HG02852 (cell line): ENCODE measurements around the gene FAM200B.

Experiments
- ATAC-seq: cut with Tn5 transposase; IDR thresholded peaks from one replicate; pipeline ENCODE4 v1.9.1; 2021; ENCODE audit warnings: mild to moderate bottlenecking, moderate library complexity; ENCODE audit not compliant: unreplicated experiment

Gene FAM200B

GRCh38 chr4:15681372-15682241 is at the start of gene FAM200B:
FAM200B (plus strand) TSS chr4:15681827; CDS start chr4:15686978, 5,151 bp downstream.
- peak; percentile 92 for ATAC-seq

- no peak for ATAC-seq
Observed at GRCh38 chr4:15636818-15637217, 44.8 kb upstream of the FAM200B start.

GRCh38 chr4:15638418-15638817 is 43.2 kb upstream of the FAM200B start:
- no peak for ATAC-seq

- peak; percentile 60 for ATAC-seq
Observed at GRCh38 chr4:15648600-15648999, 33.0 kb upstream of the FAM200B start.

GRCh38 chr4:15649914-15650545 is 31.6 kb upstream of the FAM200B start:
- ATAC-seq = no peak

- no peak for ATAC-seq
Observed at GRCh38 chr4:15651676-15652075, 30.0 kb upstream of the FAM200B start.

GRCh38 chr4:15652191-15652590 is 29.4 kb upstream of the FAM200B start:
- no peak for ATAC-seq

- ATAC-seq = no peak
Observed at GRCh38 chr4:15652841-15653240, 28.8 kb upstream of the FAM200B start.

- no peak for ATAC-seq
Observed at GRCh38 chr4:15653420-15653819, 28.2 kb upstream of the FAM200B start.

GRCh38 chr4:15653864-15654592 is 27.6 kb upstream of the FAM200B start:
- ATAC-seq = peak; percentile 18

GRCh38 chr4:15654593-15655222 is 26.9 kb upstream of the FAM200B start:
- ATAC-seq = peak; percentile 47

GRCh38 chr4:15655223-15656037 is 26.2 kb upstream of the FAM200B start, which contains the start of gene FBXL5:
FBXL5 (minus strand) TSS chr4:15655357; CDS start chr4:15655287, 70 bp downstream.
- peak; percentile 60 for ATAC-seq

- no peak for ATAC-seq
Observed at GRCh38 chr4:15656038-15656470, 25.6 kb upstream of the FAM200B start.

- no peak for ATAC-seq
Observed at GRCh38 chr4:15657366-15657765, 24.3 kb upstream of the FAM200B start.

- ATAC-seq = no peak
Observed at GRCh38 chr4:15658136-15658770, 23.4 kb upstream of the FAM200B start.

- no peak for ATAC-seq
Observed at GRCh38 chr4:15658781-15659180, 22.8 kb upstream of the FAM200B start.

GRCh38 chr4:15659768-15660570 is 21.7 kb upstream of the FAM200B start:
- ATAC-seq = no peak

- no peak for ATAC-seq
Observed at GRCh38 chr4:15665753-15666365, 15.8 kb upstream of the FAM200B start.
